ENCODE measurements around the gene RFX4.

Gene RFX4

DNA sequence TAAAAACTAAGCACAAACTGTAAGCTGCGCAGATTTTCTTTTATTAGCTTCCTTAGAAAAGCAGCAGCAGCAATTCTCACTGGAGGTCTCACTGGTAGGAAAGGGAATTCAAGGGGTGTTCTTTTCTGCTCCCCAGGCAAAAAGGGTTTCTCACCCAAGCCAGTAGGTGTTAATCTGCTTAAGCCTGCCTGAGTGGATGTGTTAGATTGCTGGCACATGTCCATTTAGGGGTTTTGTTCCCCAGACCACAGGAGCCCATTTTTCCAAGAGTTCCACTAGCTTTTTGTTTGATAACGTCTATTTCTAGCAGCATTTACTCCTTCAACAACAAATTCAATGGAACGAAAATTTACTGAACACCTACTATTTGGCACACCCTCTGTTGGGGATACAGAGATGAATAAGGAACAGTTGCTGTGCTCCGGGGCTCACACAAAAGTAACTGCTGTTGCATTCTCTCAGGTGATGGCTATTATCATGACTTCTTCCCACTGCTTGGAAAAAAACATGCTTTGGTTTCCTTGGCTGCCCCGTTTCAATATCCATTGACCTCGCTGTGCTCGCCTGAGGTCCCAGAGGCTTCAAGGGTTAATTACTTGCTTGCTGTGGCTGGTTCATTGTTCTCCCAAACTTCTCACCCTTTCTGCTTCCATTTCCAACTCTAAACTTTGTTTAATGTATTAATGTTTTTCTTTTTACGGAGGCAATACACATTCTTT is 160.6 kb downstream of the RFX4 start:
- Histone ChIP-seq H3K4me2 (ENCODE audit: low read depth, low read length, poor library complexity, severe bottlenecking) (no peak overlapping the region), H3F3A (ENCODE audit: low read depth) (no peaks in the 10 kb centered on the region), H3K9me2 (replicated peaks; ENCODE audit: low read depth, low read length) (no peaks in the 10 kb centered on the region), H3K36me3 (ENCODE audit: insufficient read depth, low read length) (no peaks in the 10 kb centered on the region), H3K4me1 (ENCODE audit: insufficient read depth, low read length, poor library complexity, severe bottlenecking) (peaks cover 3% of the 10 kb centered on the region), H2AFZ (ENCODE audit: low read length) (no peak overlapping the region), H3K9ac (ENCODE audit: low read depth, low read length, poor library complexity, severe bottlenecking) (no peak overlapping the region), H3K79me2 (ENCODE audit: insufficient read depth, low read length) (no peaks in the 10 kb centered on the region), H3K4me3 (ENCODE audit: low read length, poor library complexity, severe bottlenecking) (no peak overlapping the region), H3K9me3 (ENCODE audit: insufficient read depth, low read depth, low read length) (no peaks in the 10 kb centered on the region), H3K27me3 (ENCODE audit: insufficient read depth, low read length, poor library complexity, severe bottlenecking) (no peaks in the 10 kb centered on the region), H4K20me1 (ENCODE audit: insufficient read depth, low read length, poor library complexity, severe bottlenecking) (no peaks in the 10 kb centered on the region)
- TF ChIP-seq CTCF (conservative IDR thresholded peaks at IDR 0.05; ENCODE audit: low read length) (no peak), EZH2phosphoT487 (IDR thresholded peaks at IDR 0.05; ENCODE audit: borderline replicate concordance) (no peak)

DNA sequence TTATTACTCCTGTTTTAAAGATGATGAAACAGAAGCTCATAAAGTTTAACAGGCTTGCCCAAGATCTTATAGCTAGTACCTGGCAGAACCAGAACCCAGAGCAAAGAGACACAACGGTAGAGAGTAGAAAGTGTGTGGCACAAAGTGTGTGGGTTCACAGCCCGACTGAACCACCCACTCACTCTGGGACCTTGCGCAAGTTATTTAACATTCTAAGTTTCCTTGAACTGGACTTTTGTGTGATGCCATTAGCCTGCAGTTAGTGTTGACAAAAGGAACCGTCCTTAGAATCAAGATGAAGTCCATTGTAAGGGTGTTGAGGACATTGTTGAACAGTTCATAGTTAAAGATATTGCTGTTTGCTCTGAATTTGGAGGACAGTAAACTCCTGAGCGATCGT is 161.8 kb downstream of the RFX4 start:
- no peak overlapping the region for H3K9ac ChIP-seq (ENCODE audit: low read depth, low read length, poor library complexity, severe bottlenecking)
- H3K4me3 ChIP-seq (ENCODE audit: low read length, poor library complexity, severe bottlenecking), result no peak overlapping the region
- H3K4me2 ChIP-seq (ENCODE audit: low read depth, low read length, poor library complexity, severe bottlenecking), result no peak overlapping the region
- no peaks in the 10 kb centered on the region for H4K20me1 ChIP-seq (ENCODE audit: insufficient read depth, low read length, poor library complexity, severe bottlenecking)
- H3K27me3 ChIP-seq (ENCODE audit: insufficient read depth, low read length, poor library complexity, severe bottlenecking), result no peaks in the 10 kb centered on the region
- no peaks in the 10 kb centered on the region for H3K9me2 ChIP-seq (replicated peaks; ENCODE audit: low read depth, low read length)
- peaks cover 3% of the 10 kb centered on the region for H3K4me1 ChIP-seq (ENCODE audit: insufficient read depth, low read length, poor library complexity, severe bottlenecking)
- TF ChIP-seq CTCF (conservative IDR thresholded peaks at IDR 0.05; ENCODE audit: low read length), result no peak
- TF ChIP-seq EZH2phosphoT487 (IDR thresholded peaks at IDR 0.05; ENCODE audit: borderline replicate concordance), result no peak
- no peaks in the 10 kb centered on the region for H3F3A ChIP-seq (ENCODE audit: low read depth)
- H3K79me2 ChIP-seq (ENCODE audit: insufficient read depth, low read length), result no peaks in the 10 kb centered on the region
- H3K36me3 ChIP-seq (ENCODE audit: insufficient read depth, low read length), result no peaks in the 10 kb centered on the region
- no peaks in the 10 kb centered on the region for H3K9me3 ChIP-seq (ENCODE audit: insufficient read depth, low read depth, low read length)
- H2AFZ ChIP-seq (ENCODE audit: low read length), result no peak overlapping the region

- Histone ChIP-seq H3F3A (ENCODE audit: low read depth) (no peaks in the 10 kb centered on the region), H3K79me2 (ENCODE audit: insufficient read depth, low read length) (no peaks in the 10 kb centered on the region), H3K27me3 (ENCODE audit: insufficient read depth, low read length, poor library complexity, severe bottlenecking) (no peaks in the 10 kb centered on the region), H3K9me3 (ENCODE audit: insufficient read depth, low read depth, low read length) (no peaks in the 10 kb centered on the region), H3K4me2 (ENCODE audit: low read depth, low read length, poor library complexity, severe bottlenecking) (no peak overlapping the region), H3K4me3 (ENCODE audit: low read length, poor library complexity, severe bottlenecking) (no peak overlapping the region), H3K9ac (ENCODE audit: low read depth, low read length, poor library complexity, severe bottlenecking) (no peak overlapping the region), H4K20me1 (ENCODE audit: insufficient read depth, low read length, poor library complexity, severe bottlenecking) (no peaks in the 10 kb centered on the region), H3K4me1 (ENCODE audit: insufficient read depth, low read length, poor library complexity, severe bottlenecking) (peaks cover 3% of the 10 kb centered on the region), H2AFZ (ENCODE audit: low read length) (no peak overlapping the region), H3K9me2 (replicated peaks; ENCODE audit: low read depth, low read length) (no peaks in the 10 kb centered on the region), H3K36me3 (ENCODE audit: insufficient read depth, low read length) (no peaks in the 10 kb centered on the region)
- TF ChIP-seq CTCF (conservative IDR thresholded peaks at IDR 0.05; ENCODE audit: low read length), result no peak
- TF ChIP-seq EZH2phosphoT487 (IDR thresholded peaks at IDR 0.05; ENCODE audit: borderline replicate concordance), result no peak
Observed at GRCh38 chr12:106745181-106745745, 162.5 kb downstream of the RFX4 start.

Measured in Loucy (cell line).